GM19463 (cell line): Measurements from ENCODE around the gene RNF166.

Experiments
- ATAC-seq: cut with Tn5 transposase; IDR thresholded peaks from one replicate; pipeline ENCODE4 v1.9.1; 2021; ENCODE audit warnings: mild to moderate bottlenecking, moderate library complexity; ENCODE audit not compliant: unreplicated experiment

RNF166 gene, protein sequence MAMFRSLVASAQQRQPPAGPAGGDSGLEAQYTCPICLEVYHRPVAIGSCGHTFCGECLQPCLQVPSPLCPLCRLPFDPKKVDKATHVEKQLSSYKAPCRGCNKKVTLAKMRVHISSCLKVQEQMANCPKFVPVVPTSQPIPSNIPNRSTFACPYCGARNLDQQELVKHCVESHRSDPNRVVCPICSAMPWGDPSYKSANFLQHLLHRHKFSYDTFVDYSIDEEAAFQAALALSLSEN

GRCh38 chr16:88706229-88706964, at the start of gene RNF166, which contains the start of gene CTU2:
Gene RNF166, minus strand, starts transcription at chr16:88706408. Its CDS starts 83 bp downstream, at chr16:88706325.
Gene CTU2, plus strand, starts transcription at chr16:88706503. Its CDS starts 28 bp downstream, at chr16:88706531.
- ATAC-seq, result peak; percentile 64

DNA sequence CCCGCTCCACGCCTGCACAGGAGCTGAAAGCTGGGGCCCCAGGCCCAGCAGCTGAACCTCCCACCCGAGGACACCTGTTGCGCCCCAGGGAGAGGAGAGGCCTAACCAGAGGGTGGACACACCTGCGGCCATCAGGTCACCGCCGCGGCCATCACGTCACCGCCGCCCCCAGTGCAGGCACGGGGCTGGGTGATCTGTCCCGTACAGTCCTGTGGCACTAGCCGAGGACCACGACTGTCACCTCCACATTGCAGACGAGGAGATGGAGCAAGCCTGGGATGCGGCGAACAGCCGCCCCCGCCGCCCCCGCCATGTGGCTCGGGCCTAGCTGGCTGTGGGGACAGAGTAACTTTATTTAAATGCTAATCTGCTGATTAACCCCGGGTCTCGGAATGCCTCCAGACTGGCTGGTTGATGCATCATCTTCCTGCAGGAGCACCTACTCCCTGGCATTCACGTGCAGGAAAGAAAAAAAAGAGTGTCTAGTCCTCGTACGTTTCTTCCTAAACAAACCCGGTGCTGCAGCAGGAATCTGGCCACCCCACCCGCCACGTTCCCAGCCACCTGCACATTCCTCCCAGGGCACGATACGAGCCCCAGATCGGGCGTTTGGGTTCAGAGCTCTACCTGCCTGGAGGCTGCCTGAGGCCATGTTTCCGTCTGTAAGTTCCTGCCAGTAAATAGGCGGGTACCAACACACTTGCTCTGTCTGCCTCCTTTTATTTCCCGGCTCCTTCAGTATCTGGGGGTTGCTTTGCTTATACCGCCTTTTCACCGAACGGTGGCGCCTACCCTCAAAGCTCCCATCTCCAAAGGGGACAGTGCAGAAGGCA, 48.9 kb upstream of the RNF166 start:
- no peak for ATAC-seq

DNA sequence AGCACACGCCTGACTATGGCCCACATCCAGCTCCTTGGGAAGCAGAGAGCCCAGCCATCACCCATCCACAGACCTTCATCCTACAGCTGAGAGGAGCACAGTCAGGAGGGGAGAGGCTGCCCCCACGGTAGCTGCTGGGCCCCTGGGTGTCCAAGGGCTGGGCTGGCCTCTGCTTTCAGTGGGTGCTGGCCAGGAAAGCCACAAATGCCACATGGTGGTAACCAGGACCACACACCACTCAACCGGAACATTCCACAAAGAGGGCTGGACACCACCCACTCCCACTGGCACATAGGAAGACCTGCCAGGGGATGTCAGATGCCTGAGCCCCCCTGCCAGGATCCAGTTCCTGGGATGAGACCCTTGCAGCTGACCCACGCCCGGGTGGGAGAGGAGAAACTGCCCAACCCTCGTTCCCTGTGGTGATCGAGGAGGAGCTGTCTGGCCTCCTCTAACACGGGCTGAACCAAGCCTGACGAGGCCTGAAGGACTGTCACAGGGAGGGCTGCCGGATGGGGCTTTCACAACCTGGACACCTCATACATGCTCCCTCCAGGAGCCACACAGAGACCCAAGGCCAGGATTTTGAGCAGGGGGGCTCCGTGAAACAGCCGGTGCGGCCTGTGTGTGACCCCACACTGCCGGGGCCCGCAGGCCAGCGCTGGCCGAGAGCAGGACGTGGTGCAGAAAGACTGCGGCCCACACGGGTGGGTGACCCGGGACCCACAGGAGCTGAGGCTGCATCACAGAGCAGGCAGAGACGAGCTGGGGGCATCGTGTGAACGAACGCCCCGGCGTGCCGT, 48.1 kb upstream of the RNF166 start:
- no peak for ATAC-seq

DNA sequence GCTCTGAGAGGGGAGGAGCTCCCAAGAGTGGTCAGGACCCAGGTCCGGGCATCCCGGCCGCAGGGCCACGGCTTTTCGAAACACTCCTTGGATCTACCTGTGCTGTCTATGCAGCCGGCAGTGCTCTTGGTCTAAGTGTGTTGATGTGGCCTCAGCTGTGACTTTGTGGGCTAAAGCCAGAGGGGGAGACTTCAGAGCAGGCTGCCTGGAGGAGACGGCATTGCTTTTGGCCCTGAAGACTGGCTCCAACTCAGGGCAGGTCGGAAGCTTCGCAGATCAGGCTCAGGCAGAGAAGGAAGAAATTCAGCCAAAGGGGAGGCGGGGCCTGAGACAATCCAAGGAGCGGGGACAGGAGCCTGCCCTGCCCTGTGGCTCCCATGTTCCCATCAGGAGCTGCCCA, 47.4 kb upstream of the RNF166 start:
- no peak for ATAC-seq

DNA sequence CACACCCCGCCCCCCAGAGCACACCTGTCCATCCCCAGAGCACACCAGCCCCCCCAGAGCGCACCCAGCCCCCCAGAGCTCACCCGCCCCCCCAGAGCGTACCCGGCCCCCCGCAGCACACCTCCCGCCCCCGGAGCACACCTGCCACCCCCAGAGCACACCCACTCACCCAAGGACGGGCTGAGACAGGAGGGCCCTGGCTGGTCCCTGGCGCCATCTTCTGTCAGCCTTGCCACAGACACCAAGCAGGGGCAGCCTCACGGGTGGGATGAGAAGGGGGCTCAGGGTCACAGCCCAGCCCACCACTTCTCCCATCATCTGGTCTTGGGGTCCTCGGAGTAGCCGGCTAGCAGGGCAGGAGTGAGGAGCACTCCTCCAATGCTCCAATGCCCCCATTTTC, 47.0 kb upstream of the RNF166 start:
- no peak for ATAC-seq

GRCh38 chr16:88752386-88753002, 46.3 kb upstream of the RNF166 start:
- no peak for ATAC-seq

DNA sequence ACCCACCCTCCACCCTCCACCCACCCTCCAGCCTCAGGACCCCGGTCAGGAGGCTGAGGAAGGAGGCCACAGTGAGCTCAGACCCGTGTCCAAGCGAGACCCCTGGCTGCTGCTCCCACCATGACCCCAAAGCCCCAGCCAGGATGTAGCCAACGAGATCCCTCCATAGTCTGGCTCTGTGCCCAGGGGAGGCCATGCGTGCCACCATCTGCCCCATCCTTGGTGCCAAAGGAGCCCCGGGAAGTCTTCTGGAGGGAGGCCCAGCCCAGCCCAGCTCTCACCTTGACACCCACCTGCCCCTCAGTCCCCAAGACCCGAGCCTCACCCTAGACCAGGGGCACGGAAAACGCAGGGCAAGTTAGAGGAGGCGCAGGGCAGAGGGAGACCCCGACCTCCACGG, 44.6 kb upstream of the RNF166 start:
- no peak for ATAC-seq

DNA sequence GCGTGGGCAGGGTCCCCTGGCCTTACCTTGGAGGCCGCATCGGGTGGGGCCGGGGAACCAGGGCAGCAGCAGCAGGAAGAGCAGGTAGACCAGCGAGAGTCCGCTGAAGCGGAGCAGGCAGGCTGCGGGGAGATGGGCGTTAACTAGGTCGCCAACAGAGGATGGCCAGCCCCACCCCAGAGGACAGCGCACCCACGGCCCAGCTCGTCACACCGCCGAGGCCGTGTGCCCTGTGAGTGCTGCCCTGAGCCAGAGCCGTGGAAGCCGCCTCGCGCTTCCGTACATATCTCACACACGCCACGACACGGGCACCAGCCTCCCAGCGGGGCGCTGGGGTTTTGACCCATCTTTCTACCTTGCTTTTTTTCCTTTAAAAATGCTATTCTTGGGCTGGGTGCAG, 43.1 kb upstream of the RNF166 start:
- no peak for ATAC-seq

GRCh38 chr16:88748364-88748763, 42.2 kb upstream of the RNF166 start:
- ATAC-seq, result no peak

GRCh38 chr16:88747588-88748301, 41.5 kb upstream of the RNF166 start:
- no peak for ATAC-seq

GRCh38 chr16:88746506-88746905, 40.3 kb upstream of the RNF166 start:
- ATAC-seq, result no peak

DNA sequence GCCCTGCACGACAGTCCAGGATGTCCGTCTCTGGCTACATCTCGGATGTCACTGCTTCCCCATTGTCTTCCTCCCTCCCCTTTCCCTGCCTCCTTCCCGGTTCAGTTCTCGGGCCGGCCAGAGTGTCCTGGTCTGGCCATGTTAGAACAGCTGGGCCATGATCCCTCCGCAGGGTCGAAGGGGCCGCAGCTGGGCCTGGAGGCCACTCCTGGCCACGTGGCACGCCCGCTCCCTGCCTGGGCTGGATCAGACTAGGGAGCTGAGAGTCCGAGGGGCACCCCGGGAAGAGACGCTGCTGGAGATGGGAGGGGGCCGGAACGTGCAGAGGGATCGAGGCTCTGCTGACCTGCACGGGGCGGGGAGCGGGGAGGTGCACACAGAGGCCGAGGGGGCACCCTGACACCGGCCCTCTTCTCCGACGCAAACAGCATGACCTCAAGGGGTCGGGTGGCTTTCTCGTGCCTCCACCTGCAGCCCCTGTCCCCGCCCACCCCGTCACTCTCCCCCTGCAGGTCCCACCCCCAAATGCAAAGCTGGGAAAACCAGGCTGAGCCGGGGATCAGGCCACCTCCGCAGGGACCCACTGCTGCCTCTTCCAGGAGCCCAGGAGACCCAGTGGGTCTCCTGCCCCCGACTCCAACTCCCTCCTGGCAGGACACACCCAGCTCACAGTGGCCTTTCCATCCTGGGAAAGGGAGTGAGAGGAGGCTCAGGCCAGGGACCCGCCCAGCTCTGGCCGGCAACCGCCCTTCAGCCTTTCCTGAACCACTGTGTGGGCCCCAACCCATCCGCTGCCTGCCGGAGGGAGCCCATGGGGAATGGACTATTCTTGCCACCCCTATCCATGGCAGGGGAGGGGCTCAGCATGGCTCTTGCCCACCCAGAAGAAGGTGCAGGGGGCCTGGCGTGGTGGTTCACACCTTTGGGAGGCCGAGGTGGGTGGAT, 38.6 kb upstream of the RNF166 start:
- no peak for ATAC-seq

DNA sequence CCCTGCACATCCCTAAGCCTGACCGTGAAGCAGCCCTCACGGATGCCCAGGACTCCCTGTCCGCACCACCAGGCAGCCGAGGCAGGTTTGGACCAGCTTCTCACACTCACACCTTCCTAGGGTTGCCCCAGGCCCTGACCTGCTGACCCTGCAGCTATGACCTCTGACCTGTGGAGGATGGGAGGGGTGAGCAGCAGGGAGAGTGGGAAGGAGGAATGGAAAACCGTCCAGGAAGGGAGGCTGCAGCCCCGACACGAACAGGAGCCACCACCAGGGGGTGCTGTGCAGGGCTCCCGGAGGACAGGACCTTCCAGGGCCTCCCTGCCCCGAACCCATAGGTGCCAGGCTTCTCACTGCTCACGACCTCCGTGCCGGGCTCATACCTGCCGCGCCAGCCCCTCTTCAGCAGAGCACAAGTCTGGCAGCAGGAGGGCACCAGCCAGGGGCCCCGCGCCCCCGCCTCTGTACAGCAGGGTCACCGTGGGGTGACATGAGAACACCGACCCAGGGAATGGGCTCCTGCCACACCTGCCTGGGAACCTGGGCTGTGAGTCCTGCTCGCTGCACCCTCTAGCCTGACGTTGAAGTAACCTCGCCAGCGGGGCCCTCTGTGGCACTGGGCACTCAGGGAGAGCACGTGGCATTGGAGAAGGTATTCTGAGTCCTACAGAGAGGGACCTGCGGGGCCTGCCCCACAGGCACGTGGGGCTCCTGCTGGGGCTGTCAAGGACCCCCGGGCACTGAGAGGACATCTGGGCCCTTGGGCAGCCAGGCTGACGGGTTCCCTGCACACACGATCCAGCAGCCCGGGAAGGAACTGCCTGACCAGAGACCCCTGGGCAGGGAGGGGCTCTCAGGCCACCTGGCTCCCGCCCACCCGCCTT, 37.7 kb upstream of the RNF166 start:
- no peak for ATAC-seq

DNA sequence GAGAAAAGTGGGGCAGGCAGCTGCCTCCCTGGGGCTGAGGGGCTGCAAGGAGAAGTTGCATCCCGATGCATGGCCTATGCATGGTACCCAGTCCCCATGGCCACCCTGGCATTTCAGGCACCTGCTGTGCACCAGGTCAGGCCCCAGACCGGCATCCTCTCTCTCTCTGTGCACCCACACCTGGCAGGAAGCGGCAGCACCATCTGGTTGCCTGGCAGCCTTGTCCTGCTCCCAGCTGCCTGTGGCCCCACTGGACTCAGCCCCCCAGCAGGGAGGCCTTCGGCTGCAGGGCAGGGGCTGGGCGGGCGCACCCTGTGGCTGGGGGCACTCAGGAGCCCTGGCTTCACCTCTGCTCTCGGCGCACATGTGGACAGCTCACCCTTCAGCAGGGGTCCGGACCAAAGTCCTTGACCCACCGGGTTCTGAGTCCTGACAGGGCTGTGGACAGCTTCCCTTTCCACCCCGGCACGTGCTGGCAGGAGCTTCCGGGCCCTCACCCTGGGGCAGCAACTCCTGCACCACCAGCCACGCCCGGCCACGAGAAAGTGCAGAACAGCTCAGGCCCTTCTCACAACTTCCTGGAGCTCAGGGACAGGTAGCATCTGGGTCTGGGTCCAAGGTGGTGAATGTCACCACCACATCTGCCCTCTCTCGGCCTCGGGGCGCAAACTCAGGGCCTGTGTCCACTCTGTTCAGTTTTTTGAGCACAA, 36.8 kb upstream of the RNF166 start:
- ATAC-seq, result no peak

DNA sequence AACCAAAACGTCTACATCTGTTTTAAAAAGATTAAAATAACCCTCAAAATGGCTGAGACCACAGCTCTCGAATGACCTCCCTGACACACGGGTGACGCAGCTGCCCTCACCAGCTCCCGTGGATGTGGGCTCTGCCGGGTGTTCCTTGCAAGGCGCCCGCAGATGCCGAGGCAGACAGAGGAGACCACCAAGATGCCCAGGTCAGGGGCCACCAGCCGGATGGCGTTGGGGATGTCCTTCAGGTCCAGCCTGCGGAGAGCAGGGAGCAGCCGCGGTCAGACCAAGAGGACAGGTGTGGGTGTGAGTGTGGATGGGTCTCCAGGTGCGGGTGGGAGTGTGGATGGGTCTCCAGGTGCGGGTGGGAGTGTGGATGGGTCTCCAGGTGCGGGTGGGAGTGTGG, 35.2 kb upstream of the RNF166 start:
- no peak for ATAC-seq

GRCh38 chr16:88740727-88741055, 34.5 kb upstream of the RNF166 start:
- no peak for ATAC-seq
